22Rv1 (cell line): Measurements from ENCODE around the gene STIL.

Source experiments
- CTCF ChIP-seq: fragments of 450-650 bp; IDR thresholded peaks from 2 replicates; pipeline ENCODE4 v1.5.1; 2017; ENCODE audit warnings: mild to moderate bottlenecking
- ZFX ChIP-seq: fragments of 450-650 bp; IDR thresholded peaks from 2 replicates; pipeline ENCODE4 v1.6.1; 2017; ENCODE audit warnings: antibody characterized with exemption, borderline replicate concordance

GRCh38 chr1:47243910-47244309 lies 70.0 kb downstream of the STIL start:
- TF ChIP-seq CTCF: no peak
- TF ChIP-seq ZFX: no peak
